Measurements from ENCODE around the gene UQCRQ. TPM values are rescaled to one million over a fixed set of nuclear protein-coding genes. Genes with fewer than 3 reads are reported as not detected.

Gene UQCRQ
- total and polyA plus RNA-seq, 2 of the 13 experiments (the other 11 are each of a cell fraction or from before 2014, with no cell fraction given), result 257 to 575 TPM

GRCh38 chr5:132837868-132838267 lies 28.6 kb upstream of the UQCRQ start (continued):
- no peak for TF ChIP-seq THAP8 (CRISPR knock-in tag; IDR thresholded peaks at IDR 0.05; ENCODE audit: borderline replicate concordance)
- no peak for TF ChIP-seq KAT2B (IDR thresholded peaks at IDR 0.05; ENCODE audit: borderline replicate concordance, low read depth, low read length)
- TF ChIP-seq ZNF543 (CRISPR knock-in tag; IDR thresholded peaks at IDR 0.05), result 0 out of 2 replicates have a peak, but pooled peaks have one; percentile 58
- TF ChIP-seq TEAD3 (CRISPR knock-in tag; optimal IDR thresholded peaks at IDR 0.05; ENCODE audit: borderline replicate concordance), result peak; percentile 71
- TF ChIP-seq NFATC3 (CRISPR knock-in tag; IDR thresholded peaks at IDR 0.05), result no peak
- TF ChIP-seq SOX6 (IDR thresholded peaks at IDR 0.05), result no peak
- peak; percentile 28; the same call in 1 of the 2 replicates for TF ChIP-seq SOX6 (CRISPR knock-in tag; IDR thresholded peaks at IDR 0.05)
- peak; percentile 64; the same call in 1 of the 2 replicates for TF ChIP-seq RXRA (CRISPR knock-in tag; IDR thresholded peaks at IDR 0.05)
- TF ChIP-seq, protein P1, sequence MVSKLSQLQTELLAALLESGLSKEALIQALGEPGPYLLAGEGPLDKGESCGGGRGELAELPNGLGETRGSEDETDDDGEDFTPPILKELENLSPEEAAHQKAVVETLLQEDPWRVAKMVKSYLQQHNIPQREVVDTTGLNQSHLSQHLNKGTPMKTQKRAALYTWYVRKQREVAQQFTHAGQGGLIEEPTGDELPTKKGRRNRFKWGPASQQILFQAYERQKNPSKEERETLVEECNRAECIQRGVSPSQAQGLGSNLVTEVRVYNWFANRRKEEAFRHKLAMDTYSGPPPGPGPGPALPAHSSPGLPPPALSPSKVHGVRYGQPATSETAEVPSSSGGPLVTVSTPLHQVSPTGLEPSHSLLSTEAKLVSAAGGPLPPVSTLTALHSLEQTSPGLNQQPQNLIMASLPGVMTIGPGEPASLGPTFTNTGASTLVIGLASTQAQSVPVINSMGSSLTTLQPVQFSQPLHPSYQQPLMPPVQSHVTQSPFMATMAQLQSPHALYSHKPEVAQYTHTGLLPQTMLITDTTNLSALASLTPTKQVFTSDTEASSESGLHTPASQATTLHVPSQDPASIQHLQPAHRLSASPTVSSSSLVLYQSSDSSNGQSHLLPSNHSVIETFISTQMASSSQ (IDR thresholded peaks at IDR 0.05; ENCODE audit: low read depth), result no peak
- TF ChIP-seq, protein P1 (CRISPR knock-in tag; IDR thresholded peaks at IDR 0.05; ENCODE audit: borderline replicate concordance), result no peak; the same call in 1 of the 2 replicates
- no peak for TF ChIP-seq SP140L (CRISPR knock-in tag; IDR thresholded peaks at IDR 0.05; ENCODE audit: borderline replicate concordance)
- no peak for TF ChIP-seq ATF1 (CRISPR knock-in tag; IDR thresholded peaks at IDR 0.05)
- no peak for TF ChIP-seq GTF3A (CRISPR knock-in tag; conservative IDR thresholded peaks at IDR 0.05)
- peak; percentile 62; the same call in 1 of the 2 replicates for TF ChIP-seq FOXK1 (CRISPR knock-in tag; IDR thresholded peaks at IDR 0.05; ENCODE audit: borderline replicate concordance, low read depth)
- TF ChIP-seq ZBTB14 (CRISPR knock-in tag; IDR thresholded peaks at IDR 0.05), result no peak
- TF ChIP-seq NCOA2 (CRISPR knock-in tag; IDR thresholded peaks at IDR 0.05), result peak; percentile 66; the same call in 1 of the 2 replicates
- TF ChIP-seq PCBP2 (optimal IDR thresholded peaks at IDR 0.05; ENCODE audit: low read depth, low read length, poor library complexity, severe bottlenecking), result no peak
- peak; percentile 46 for TF ChIP-seq TAF1 (CRISPR knock-in tag; IDR thresholded peaks at IDR 0.05)
- TF ChIP-seq PHF20 (CRISPR knock-in tag; IDR thresholded peaks at IDR 0.05), result no peak
- no peak for TF ChIP-seq STAT5B (CRISPR knock-in tag; IDR thresholded peaks at IDR 0.05)
- peak; percentile 44; the same call in 1 of the 2 replicates for TF ChIP-seq THAP11 (CRISPR knock-in tag; IDR thresholded peaks at IDR 0.05)
- peak; percentile 62 for TF ChIP-seq SMAD3 (CRISPR knock-in tag; IDR thresholded peaks at IDR 0.05)
- 0 out of 2 replicates have a peak, but pooled peaks have one; percentile 51 for TF ChIP-seq SNAPC2 (CRISPR knock-in tag; IDR thresholded peaks at IDR 0.05)
- TF ChIP-seq ZNF549 (CRISPR knock-in tag; IDR thresholded peaks at IDR 0.05), result no peak
- no peak for TF ChIP-seq PTBP1 (IDR thresholded peaks at IDR 0.05; ENCODE audit: low read depth, low read length, poor library complexity, severe bottlenecking)
- no peak for TF ChIP-seq CHD4 (IDR thresholded peaks at IDR 0.05; ENCODE audit: borderline replicate concordance, low read length)
- peak; percentile 22 for TF ChIP-seq JARID2 (CRISPR knock-in tag; IDR thresholded peaks at IDR 0.05; ENCODE audit: insufficient replicate concordance)
- 0 out of 2 replicates have a peak, but pooled peaks have one; percentile 70 for TF ChIP-seq SIN3A (IDR thresholded peaks at IDR 0.05; ENCODE audit: borderline replicate concordance, low read depth, low read length)
